ENCODE data around the gene FAM78B.

FAM78B gene

DNA sequence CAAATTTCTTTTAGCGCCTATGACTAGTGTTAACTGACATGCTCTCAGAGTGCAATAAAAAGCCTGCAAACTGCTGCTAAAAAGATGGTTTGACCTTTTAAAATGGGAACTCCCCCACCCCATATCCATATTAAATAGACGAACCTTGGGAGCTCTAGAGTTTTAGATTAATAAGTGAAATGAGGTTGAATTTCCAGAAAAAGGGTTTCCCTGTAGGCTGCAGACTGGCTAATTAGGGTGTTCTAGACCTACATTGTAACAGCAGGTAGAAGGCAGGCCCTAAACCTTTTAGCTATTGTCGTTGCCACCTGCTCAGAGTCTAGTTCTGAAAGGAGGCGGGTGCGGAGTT, 2.2 kb downstream of the FAM78B start:
- no peak for DNase-seq

DNA sequence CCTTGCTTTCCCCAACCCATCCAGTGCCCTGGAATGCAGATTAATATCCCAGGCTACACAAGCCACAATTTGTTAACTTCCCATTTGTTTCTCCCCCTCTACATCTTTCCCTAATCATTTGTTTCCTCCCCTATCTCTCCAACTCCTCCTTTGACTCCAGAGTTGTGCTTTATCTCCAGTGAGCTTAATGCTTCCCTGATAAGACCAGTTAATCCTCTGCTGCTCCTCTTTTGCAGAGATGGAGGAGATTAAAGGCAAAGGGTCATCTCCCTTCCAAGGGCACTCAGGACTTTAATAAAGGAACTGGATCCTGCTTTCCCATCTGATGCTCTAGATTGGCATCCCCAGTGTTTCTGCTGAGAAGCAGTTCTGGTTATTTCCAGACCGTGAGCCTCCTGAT, 7.1 kb downstream of the FAM78B start:
- DNase-seq, result no peak

DNA sequence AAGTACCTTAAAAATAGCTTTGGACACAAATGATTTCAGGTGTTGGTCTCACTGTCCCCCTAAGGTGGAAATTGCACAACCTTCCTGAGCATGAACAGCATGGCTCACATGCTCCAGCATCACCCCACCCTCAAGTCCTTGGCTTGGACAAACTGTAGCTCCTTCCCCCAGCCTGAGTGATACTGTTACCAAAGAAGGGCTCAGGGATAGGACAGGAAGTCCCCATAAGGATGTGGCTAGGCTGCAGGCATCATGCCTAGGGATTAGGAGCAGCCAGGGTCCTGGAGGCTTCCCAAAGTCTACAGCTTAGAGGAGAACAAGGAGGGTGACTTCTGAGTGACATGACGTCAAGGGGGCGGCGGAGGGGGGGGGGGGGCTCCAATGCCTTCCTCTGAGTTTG, 10.1 kb downstream of the FAM78B start:
- DNase-seq, result no peak

- no peak for DNase-seq
Observed at GRCh38 chr1:166155108-166155507, 11.7 kb downstream of the FAM78B start.

DNA sequence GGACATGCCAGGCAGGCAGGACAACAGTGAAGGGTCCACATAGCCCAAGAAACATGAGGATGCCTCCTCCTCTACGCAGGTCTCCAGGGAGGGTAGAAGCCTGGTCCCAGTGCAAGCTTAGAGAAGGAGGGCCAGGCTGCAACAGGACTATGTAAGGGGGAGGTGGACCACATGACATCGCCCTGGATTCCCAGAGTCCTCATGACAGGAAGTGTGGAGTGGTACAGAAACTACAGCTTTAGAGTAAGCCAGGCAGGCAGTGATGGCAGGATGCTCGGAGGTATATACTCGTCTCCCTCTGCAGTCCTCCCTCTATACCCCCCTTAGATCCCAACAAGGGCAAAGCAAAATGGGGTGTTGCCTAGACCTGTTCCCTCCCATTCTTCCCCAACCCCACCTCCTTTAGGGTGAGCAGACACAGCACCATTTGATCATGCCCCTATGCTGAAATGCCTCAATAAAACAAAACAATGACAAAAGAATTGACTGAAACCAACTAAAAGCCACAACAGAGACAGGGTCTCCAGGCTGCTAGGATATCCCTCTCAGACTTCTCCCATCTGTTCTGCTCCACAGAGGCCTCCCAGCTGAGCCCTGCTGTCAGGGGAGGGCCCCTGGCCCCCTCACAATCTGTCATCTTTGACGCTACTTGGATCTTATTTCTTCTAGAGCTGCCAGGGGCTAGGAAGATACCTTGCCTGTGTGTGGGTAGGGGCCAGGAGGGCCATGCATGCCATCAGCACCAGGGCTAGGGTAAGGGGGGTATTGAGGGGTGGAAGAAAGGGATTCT, 13.1 kb downstream of the FAM78B start:
- DNase-seq, result no peak

- DNase-seq, result no peak
Observed at GRCh38 chr1:166152978-166153377, 13.8 kb downstream of the FAM78B start.

DNA sequence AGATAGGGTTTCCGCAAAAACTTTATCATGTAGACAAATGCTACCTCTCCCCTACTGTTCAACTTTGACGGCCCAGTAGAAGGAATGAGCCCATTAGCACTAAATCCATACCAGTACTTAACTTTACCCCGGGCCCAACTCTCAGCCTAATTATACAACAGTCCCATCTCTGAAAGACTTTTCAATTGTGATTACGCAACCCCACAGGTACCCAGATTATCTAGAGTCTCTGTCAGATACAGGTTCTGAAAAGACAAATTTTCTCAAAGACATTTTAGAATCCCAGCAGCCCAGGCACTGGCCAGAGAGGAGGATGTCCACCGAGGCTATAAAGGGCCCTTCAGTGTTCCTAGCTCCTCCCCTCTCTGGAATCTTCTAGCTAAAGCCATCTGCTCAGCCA, 15.0 kb downstream of the FAM78B start:
- DNase-seq, result no peak

DNA sequence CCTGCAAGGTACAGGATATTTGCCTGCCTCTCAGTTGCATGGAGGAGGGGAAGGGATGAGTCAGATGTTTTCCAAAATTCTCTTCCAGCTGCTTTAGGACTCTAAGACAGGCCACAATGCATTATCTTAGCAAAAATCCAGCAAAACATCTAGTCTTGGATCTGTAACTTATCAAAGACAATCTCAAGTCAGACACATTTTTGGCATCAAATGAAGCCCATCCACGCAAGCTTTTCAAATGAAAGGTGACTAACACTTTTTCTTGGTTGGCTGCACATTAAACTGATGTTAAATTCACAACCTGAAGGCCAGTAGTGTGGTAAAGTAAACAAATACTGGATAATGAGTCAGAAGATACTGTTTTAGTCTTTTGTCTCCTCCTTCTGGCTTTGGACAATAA, 21.3 kb downstream of the FAM78B start:
- peak; percentile 82 for DNase-seq

DNA sequence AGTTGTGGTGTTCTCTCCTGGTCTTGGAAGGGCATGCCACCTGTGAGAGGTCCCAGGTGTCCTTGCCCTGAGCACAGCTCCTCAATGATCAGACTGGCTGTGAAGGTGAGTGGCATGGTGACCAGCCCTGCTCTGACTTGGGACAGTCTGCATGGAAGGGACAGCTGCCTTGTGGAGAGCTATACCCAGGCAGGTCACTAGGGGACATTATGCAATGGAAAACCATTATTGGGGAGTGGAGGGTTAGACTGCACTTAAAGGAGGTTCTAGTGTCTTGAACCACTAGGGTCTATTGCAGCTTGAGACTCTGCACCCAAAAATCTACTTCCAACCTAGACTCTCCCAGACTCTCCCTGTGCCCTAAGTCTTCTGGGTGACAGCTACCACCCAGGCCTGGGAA, 24.8 kb downstream of the FAM78B start:
- no peak for DNase-seq

DNA sequence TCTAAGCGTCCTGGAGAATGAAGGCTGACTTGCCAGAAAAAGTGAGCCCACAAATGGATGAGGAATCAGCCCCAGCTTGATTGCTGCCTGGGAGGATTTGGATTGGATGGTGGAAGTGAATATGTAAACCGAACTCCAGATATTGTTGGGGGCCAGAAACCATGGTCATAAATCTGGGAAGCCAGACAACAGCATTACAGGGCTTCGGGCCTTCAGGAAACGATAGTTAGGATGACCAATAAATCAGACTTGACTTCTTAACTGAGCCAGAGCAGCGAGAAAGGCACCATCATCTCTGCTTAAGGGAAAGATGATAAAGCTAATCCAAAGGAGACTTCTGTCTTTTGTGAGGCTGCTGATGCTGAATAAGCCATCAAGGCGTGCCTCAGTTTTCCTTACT, 26.6 kb downstream of the FAM78B start:
- DNase-seq, result no peak

GRCh38 chr1:166139735-166140134, 27.1 kb downstream of the FAM78B start:
- DNase-seq, result no peak

DNA sequence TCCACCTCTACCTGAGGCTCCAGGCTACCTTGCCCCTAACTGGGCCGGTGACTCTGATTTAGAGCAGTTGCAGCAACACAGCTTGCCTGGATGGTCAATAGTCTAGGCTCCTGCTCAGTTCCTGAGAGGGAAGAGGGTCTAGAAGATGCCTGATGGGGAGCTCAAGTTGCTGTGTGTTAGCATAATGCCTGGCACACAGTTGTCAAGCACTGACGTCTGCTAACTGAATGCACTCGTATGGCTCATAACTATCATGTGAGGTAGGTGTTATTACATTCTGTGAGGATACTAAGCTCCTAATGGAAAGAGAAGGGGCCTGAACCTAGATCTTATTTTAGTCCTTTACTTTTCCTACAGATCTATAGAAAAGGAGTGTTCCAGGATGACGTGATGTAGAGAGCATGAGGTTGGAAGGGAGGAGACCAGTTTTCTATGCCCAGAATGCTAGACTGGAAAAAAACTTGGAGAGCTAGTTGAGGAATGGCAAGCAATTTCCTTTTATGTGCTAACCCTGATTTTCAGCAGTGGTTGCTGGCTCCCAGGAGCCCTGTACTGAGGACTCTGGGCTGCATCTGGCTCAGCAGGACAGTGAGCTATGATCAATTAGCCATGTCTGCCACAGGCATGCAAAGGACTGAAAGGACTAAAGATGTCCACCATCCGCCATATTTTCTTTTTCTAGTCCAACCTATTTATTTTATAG, 30.0 kb downstream of the FAM78B start:
- no peak for DNase-seq

- no peak for DNase-seq
Observed at GRCh38 chr1:166136222-166136621, 30.6 kb downstream of the FAM78B start.

DNA sequence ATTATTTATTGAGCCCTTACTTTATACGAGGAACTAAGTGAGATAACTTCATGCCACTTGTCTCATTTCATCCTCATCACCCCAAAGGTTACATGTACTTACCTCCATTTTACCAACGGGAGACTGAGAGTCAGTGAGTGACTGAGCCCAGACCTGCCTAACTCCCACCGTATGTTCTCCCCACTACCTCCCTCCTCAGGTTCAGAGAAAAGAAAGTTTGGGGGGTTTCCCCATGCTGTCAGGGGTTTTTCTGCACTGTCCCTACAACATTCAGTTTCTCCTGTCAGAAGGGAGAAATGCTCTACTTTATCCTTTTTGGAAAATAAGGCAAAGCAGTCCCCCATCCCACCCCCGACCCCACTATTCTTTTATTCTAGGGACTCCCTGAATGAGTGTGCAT, 32.9 kb downstream of the FAM78B start:
- DNase-seq, result no peak

GRCh38 chr1:166133276-166133841, 33.4 kb downstream of the FAM78B start:
- no peak for DNase-seq

GRCh38 chr1:166132496-166132895, 34.3 kb downstream of the FAM78B start:
- DNase-seq, result no peak

DNA sequence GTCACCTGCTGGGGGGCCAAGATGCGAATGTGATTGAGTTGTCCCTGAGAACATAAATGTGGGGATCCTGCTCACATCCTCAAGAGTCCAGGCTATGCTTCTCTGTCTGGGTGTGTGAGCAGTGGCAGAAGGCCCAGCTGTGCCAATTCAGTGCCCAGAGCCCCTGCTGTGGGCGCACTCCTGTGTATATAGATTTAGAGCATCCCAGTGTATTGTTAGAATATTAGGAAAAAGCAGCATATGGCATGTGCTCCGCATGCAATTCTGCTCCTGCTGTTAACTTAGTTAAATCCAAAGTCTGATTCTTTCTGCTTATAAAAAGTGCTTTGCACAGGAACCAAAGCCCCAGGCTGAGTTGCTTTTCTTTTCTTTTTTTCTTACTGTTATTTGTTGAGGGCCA, 37.8 kb downstream of the FAM78B start:
- DNase-seq, result no peak

- DNase-seq, result no peak
Observed at GRCh38 chr1:166128195-166128594, 38.6 kb downstream of the FAM78B start.

DNA sequence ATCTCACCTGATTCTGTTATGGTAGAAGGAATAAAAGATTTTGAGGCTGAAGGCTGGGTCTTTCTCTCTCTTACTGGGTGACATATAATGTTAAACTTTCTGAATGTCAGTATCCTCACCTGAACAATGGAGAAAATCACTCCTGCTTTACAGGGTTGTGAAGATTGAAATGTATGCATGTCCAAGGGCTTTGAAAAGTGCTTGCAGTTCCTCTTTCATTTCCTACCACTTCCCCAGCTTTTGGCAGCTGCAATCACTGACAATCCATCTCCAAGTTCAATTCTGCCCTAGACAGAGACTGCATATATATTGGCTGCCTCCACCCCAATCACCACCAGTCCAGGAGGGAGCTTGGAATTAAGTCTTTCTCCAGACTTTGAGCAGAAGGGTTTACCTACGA, 39.8 kb downstream of the FAM78B start:
- no peak for DNase-seq

- no peak for DNase-seq
Observed at GRCh38 chr1:166122873-166123466, 43.8 kb downstream of the FAM78B start.

GRCh38 chr1:166121010-166121409, 45.8 kb downstream of the FAM78B start:
- DNase-seq, result no peak

DNA sequence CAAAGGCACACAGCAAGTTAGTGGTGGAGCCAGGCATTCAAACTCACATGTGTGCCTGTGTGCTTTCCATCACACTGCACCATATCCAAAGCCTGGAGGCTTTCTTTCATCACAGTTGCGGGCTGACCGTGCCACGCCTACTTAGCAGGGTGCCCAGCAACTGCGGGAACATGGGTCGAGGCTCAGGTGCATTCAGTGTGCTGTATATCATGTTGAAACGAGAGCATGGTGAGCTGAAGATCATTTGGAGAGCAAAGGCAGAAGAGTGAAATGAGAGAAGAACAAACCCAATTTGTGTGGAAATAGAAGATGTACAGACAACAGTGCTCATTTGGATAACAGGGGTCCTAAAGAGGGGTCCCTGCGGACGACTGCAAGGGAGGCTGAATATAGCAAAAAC, 46.5 kb downstream of the FAM78B start:
- DNase-seq, result no peak

- DNase-seq, result no peak
Observed at GRCh38 chr1:166119471-166119965, 47.3 kb downstream of the FAM78B start.

- DNase-seq, result no peak
Observed at GRCh38 chr1:166117776-166118175, 49.0 kb downstream of the FAM78B start.

Data from kidney glomerular epithelial cell (primary cell).